A549 (cell line): ENCODE results near the gene KSR2.

Experiments used
- CTCF ChIP-seq: fragments of >200 bp; sonication (Bioruptor Twin); formaldehyde crosslinking; IDR thresholded peaks from 3 replicates; pipeline ENCODE4 v1.5.1; 2016
- MAFK ChIP-seq: fragments of 450-650 bp; IDR thresholded peaks from 2 replicates; pipeline ENCODE4 v1.6.1; 2014; ENCODE audit not compliant: partially characterized antibody
- MAX ChIP-seq: IDR thresholded peaks from 2 replicates; pipeline ENCODE4 v1.6.1; 2012
- NR3C1 ChIP-seq: fragments of >200 bp; sonication (Bioruptor Twin); formaldehyde crosslinking; IDR thresholded peaks from 3 replicates; pipeline ENCODE4 v1.6.1; 2017
- REST ChIP-seq: fragments of 200-600 bp; sonication (generic); IDR thresholded peaks from 2 replicates; pipeline ENCODE4 v1.6.1; 2016; ENCODE audit warnings: antibody characterized with exemption, mild to moderate bottlenecking, moderate library complexity
- ZFP36 ChIP-seq: fragments of 450-650 bp; IDR thresholded peaks from 2 replicates; pipeline ENCODE4 v1.6.1; 2014; ENCODE audit warnings: borderline replicate concordance; ENCODE audit not compliant: partially characterized antibody

GRCh38 chr12:117555889-117556288 lies 412.9 kb downstream of the KSR2 start:
- no peak for TF ChIP-seq CTCF
- no peak for TF ChIP-seq MAX
- no peak for TF ChIP-seq REST
- TF ChIP-seq NR3C1 = no peak
- TF ChIP-seq MAFK = no peak
- no peak for TF ChIP-seq ZFP36
